Upper lobe of left lung (tissue), 4 donors: ENCODE measurements around the gene SLC25A21.

Experiments used
- POLR2AphosphoS5 ChIP-seq, 2 donors: sonication (generic); formaldehyde crosslinking; IDR thresholded peaks; one replicate each; pipeline ENCODE4 v1.5.1; 2017; ENCODE audit warnings: antibody characterized with exemption in 2 of 2
- TF ChIP-seq, protein P1 (sequence below), 6 experiments: fragments of 450-650 bp in 4 of 6; fragments of 200-600 bp in 2 of 6; sonication (generic) in 2 of 6; IDR thresholded peaks; one replicate each; pipeline ENCODE4 v1.5.1; 2016 to 2019; ENCODE audit warnings: antibody characterized with exemption in 6 of 6

DNA sequence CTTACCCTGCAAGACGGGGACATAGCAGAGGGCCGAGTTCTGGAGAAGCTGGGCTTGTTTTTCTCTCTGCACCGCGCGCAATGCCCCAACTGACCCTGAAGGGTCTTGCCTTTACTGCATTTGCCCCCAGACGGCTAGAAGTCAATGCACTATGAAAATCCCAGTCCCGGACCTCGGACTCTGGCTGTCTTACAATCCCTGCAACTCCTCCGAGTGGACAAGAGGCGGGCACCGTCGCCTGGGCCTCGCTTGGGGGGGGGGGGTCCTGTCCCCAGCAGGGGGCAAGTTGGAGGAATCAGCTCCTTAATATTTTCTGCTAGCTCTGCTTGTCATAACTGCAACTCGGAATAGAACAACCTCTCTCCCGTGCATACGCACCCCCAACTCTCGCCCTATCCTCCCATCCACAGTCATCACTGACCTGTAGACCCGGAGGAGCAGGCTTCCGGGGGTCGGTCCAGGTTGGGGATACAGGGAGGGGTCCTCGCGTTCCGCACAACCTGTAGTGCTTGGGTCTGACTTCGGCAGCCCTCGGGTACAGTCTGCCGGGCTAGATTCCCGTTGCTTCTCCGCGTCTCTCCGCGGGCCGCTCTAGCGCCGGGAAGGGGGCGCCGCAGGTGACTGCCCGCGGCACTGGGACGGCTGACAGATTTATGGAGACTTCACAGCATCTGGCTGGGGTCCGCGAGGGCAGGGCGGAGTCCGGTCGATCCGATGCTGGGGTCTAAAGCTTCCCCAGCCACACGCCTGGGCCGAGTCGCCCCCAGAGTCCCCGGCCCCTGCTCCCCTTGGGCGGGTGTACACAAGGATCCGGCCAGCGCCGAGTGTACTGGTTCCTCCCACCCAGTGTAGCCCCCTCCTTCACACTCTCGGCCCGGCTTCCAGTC is 514.0 kb downstream of the SLC25A21 start:
- no peak for TF ChIP-seq POLR2AphosphoS5 (IDR thresholded peaks at IDR 0.05)
- TF ChIP-seq, protein P1, sequence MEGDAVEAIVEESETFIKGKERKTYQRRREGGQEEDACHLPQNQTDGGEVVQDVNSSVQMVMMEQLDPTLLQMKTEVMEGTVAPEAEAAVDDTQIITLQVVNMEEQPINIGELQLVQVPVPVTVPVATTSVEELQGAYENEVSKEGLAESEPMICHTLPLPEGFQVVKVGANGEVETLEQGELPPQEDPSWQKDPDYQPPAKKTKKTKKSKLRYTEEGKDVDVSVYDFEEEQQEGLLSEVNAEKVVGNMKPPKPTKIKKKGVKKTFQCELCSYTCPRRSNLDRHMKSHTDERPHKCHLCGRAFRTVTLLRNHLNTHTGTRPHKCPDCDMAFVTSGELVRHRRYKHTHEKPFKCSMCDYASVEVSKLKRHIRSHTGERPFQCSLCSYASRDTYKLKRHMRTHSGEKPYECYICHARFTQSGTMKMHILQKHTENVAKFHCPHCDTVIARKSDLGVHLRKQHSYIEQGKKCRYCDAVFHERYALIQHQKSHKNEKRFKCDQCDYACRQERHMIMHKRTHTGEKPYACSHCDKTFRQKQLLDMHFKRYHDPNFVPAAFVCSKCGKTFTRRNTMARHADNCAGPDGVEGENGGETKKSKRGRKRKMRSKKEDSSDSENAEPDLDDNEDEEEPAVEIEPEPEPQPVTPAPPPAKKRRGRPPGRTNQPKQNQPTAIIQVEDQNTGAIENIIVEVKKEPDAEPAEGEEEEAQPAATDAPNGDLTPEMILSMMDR (IDR thresholded peaks at IDR 0.05): no peak
